GM20000 (cell line): ENCODE measurements around the gene ZDHHC24.
A peak's percentile ranks its signal among the peaks of the same experiment; 100 is the strongest.

Experiments used
- DNase-seq: peaks from one replicate; pipeline ENCODE4 v3.0.0; 2012; ENCODE audit warnings: low spot score
- CTCF ChIP-seq: IDR thresholded peaks from 2 replicates; pipeline ENCODE4 v1.5.1; 2012; ENCODE audit warnings: mild to moderate bottlenecking, control low read depth; ENCODE audit errors: extremely low read depth, missing control alignments

The ZDHHC24 gene

GRCh38 chr11:66545701-66546367, at the start of gene ZDHHC24:
ZDHHC24 (minus strand) TSS chr11:66546048; CDS start chr11:66546003, 45 bp downstream.
- no peak for TF ChIP-seq CTCF
- peak; percentile 99 for DNase-seq

- no peak for DNase-seq
- no peak for TF ChIP-seq CTCF
Measured at GRCh38 chr11:66595245-66595904, 49.5 kb upstream of the ZDHHC24 start.

DNA sequence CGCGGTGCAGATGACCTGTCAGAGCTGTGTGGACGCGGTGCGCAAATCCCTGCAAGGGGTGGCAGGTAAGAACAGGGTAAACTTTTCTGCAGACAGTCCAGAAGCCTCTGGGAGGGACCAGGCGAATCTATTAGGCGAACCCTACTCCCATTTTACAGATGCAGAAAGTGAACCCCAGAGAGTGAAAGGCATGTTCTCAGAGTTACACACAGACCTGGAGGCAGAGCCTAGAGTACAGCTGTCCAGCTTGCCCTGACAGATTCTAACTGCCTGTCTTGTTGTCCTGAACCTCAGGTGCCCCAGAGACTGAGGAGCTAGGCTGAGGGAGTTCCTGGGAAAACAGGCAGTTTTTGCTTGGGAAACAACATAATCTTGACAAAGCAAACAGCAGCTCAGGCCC, 47.8 kb upstream of the ZDHHC24 start:
- TF ChIP-seq CTCF = no peak

DNA sequence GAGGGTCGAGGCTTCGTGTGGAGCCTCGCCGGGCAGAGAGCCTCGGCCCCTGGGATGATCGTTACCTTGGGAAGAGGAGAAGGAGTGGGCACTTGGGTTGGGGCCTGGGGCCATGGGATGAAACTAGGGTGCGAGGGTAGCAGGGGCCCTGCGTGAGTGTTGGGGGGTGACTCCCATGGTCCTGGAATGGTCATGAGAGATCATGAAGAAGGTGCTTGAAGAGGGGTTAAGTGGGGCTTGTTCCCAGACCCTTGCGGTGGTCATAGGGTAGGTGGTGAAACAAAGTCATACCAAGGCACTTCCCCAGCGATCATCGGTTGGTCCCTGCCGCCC, 47.4 kb upstream of the ZDHHC24 start:
- no peak for DNase-seq
- TF ChIP-seq CTCF = no peak

More for the DNA sequence above, 47.8 kb upstream of the ZDHHC24 start:
- DNase-seq = no peak

DNA sequence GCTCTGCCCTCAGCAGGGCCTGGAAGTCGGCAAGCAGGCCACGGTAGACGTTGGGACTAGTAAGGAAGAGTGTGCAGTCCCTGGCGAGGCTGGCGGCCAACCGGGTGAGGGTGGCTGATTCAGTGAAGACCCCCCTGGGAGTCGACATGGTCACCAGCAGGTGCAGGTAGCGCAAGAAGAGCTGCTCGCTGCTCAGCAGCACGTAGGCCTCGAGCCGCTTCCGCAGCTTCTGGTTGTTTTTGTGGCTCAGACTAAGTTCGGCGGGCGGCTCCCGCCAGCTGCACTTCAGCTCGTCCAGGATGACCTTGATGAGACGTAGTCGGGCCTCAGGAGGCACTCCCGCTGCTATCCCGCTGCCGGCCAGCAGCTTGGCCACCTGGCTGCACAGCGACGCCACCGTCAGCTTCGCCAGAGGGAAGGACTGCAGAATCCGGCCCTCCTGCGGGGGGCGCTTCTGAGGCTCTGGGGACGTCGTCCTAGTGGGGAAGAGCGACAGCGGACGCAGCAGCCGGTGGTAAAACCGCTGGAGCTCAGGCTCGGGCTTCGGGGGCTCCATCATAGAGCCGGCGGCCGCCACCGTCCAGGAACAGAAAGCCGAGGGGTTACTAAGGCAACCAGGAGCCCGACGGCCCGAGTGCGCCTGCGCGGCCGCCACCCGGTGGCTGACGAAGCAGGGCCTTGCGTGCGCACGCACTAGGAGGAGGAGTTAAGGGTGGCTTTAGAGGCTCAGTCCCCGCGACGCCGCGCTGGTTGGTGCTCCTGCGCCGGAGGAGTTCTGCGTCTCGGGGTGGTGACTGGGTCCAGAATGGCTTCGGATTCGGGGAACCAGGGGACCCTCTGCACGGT, 46.8 kb upstream of the ZDHHC24 start, which contains the start of the genes CCDC87 and CCS:
TSS of gene CCDC87 (minus strand) at position 607 of the 846 bp plus-strand sequence. CDS start at position 559, 48 bp downstream.
TSS of gene CCS (plus strand) at position 729 of the 846 bp plus-strand sequence. CDS start at position 806, 77 bp downstream.
- peak; percentile 100 for DNase-seq
- peak; percentile 47 for TF ChIP-seq CTCF

DNA sequence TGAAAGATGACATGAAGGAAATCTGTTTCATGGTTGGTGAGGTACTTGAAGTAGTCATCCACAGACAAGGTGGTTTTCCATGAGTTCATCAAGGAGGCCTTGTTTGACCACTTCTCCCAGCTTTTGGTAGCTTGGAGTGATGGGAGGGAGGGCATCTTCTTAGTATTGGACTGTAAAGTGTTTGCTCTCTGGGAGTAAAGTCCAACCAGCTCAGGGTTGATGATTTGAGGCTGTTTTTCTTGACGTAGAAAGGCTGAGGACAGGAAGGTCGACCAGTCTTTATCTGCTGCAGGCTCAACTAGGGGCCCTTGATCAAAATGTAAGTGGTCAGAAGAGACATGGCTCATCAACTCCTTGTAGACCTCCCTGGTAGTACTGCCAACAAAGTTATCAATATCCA, 45.3 kb upstream of the ZDHHC24 start:
- DNase-seq = no peak
- TF ChIP-seq CTCF = no peak
